Measurements from ENCODE around the gene DDO. TPM values are rescaled to one million over a fixed set of nuclear protein-coding genes. Genes with fewer than 3 reads are reported as not detected.

DDO gene
- total and polyA plus RNA-seq, 2 experiments from 2014 or later: not detected

- no peaks in the 10 kb centered on the region for H3K9me3 ChIP-seq (ENCODE audit: low read depth)
- 24 to 27% methylated on average over 3 of the region's 3 CpGs for WGBS, 2 experiments (ENCODE audit: low coverage in 1 of 2, low lambda C conversion rate in 2 of 2, missing lambda C conversion rate in 2 of 2)
- H3K9ac ChIP-seq: no peak overlapping the region
- H3K27me3 ChIP-seq (replicated peaks; ENCODE audit: insufficient read depth): peaks cover 39% of the 10 kb centered on the region
- no peaks in the 10 kb centered on the region for H3F3A ChIP-seq (ENCODE audit: insufficient read depth)
- H3K27ac ChIP-seq: no peak overlapping the region
- H3K36me3 ChIP-seq (ENCODE audit: low read depth): no peaks in the 10 kb centered on the region
- peak; percentile 9 for DNase-seq
- H3K9me2 ChIP-seq (ENCODE audit: insufficient read depth): no peaks in the 10 kb centered on the region
- H4K20me1 ChIP-seq (ENCODE audit: insufficient read depth): no peaks in the 10 kb centered on the region
- H3K4me1 ChIP-seq (ENCODE audit: insufficient read depth): no peaks in the 10 kb centered on the region
- H3K4me2 ChIP-seq (ENCODE audit: unreplicated experiment): no peak overlapping the region
- H3K79me2 ChIP-seq (ENCODE audit: insufficient read depth): no peaks in the 10 kb centered on the region
- TF ChIP-seq EZH2 (IDR thresholded peaks at IDR 0.05; ENCODE audit: insufficient read depth, poor library complexity, severe bottlenecking) (no peak), EZH2phosphoT487 (IDR thresholded peaks at IDR 0.05; ENCODE audit: insufficient read depth, low read depth) (no peak)
- no peak overlapping the region for H3K4me3 ChIP-seq
- in situ Hi-C loops (cut with MboI): no loop called here
- H2AFZ ChIP-seq: no peak overlapping the region
Measured at GRCh38 chr6:110363748-110364147, 51.6 kb downstream of the DDO start.

DNA sequence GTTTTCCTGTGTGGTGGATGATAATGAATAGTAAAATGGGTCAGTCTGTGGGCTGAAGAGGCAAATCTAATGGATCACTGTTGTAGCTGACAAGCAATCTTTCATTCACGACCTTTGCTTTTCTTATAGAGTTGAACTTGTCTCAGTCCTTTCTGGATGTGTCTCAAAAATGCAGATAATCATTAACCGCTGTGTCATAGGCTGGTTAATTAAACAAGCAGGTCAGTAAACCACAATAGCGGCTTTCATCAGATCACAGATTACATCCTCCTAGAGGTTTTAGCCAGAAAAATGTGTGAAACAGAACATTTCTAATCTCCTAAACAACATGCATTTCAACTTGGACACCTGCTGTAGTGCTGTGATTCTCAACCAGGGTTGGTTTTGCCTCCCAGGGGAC lies 54.7 kb downstream of the DDO start:
- in situ Hi-C loops (cut with MboI): no loop called here
- no peaks in the 10 kb centered on the region for H3K9me2 ChIP-seq (ENCODE audit: insufficient read depth)
- no peaks in the 10 kb centered on the region for H4K20me1 ChIP-seq (ENCODE audit: insufficient read depth)
- WGBS, 2 experiments (ENCODE audit: low coverage in 1 of 2, low lambda C conversion rate in 2 of 2, missing lambda C conversion rate in 2 of 2): 91 to 93% methylated on average over 3 of the region's 3 CpGs
- DNase-seq: no peak
- H3K9me3 ChIP-seq (ENCODE audit: low read depth): no peaks in the 10 kb centered on the region
- TF ChIP-seq EZH2 (IDR thresholded peaks at IDR 0.05; ENCODE audit: insufficient read depth, poor library complexity, severe bottlenecking) (no peak), EZH2phosphoT487 (IDR thresholded peaks at IDR 0.05; ENCODE audit: insufficient read depth, low read depth) (no peak)
- H3K27ac ChIP-seq: no peak overlapping the region
- H3K27me3 ChIP-seq (replicated peaks; ENCODE audit: insufficient read depth): peaks cover 32% of the 10 kb centered on the region
- H3K36me3 ChIP-seq (ENCODE audit: low read depth): no peaks in the 10 kb centered on the region
- no peak overlapping the region for H3K9ac ChIP-seq
- no peaks in the 10 kb centered on the region for H3F3A ChIP-seq (ENCODE audit: insufficient read depth)
- no peaks in the 10 kb centered on the region for H3K4me1 ChIP-seq (ENCODE audit: insufficient read depth)
- H3K4me2 ChIP-seq (ENCODE audit: unreplicated experiment): no peak overlapping the region
- no peaks in the 10 kb centered on the region for H3K79me2 ChIP-seq (ENCODE audit: insufficient read depth)
- no peak overlapping the region for H2AFZ ChIP-seq
- H3K4me3 ChIP-seq: no peak overlapping the region

DNA sequence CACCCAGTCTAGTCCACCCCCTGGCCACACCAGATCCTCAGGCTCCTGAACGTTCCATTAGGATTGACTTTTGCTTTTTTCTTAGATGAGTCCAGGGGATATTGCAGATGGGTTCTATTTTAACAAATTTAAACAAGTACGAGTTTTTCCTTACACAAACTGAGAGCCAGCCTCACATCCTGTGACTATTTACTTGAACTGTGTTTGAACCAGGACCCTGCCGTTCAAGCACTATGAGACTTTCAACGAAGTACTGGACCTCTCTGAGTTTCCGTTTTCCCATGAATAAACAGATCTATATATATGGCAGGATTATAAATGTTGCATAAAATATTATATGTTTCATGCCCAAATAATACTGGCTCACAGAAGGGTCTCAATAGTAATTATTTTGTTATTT lies 55.8 kb downstream of the DDO start:
- Histone ChIP-seq H3K4me1 (ENCODE audit: insufficient read depth) (no peaks in the 10 kb centered on the region), H3K79me2 (ENCODE audit: insufficient read depth) (no peaks in the 10 kb centered on the region), H3K9me2 (ENCODE audit: insufficient read depth) (no peaks in the 10 kb centered on the region), H3F3A (ENCODE audit: insufficient read depth) (no peaks in the 10 kb centered on the region), H3K4me3 (no peak overlapping the region), H2AFZ (no peak overlapping the region), H3K27me3 (replicated peaks; ENCODE audit: insufficient read depth) (peaks cover 32% of the 10 kb centered on the region), H3K9me3 (ENCODE audit: low read depth) (no peaks in the 10 kb centered on the region), H3K36me3 (ENCODE audit: low read depth) (no peaks in the 10 kb centered on the region), H3K9ac (no peak overlapping the region), H4K20me1 (ENCODE audit: insufficient read depth) (no peaks in the 10 kb centered on the region), H3K27ac (no peak overlapping the region), H3K4me2 (ENCODE audit: unreplicated experiment) (no peak overlapping the region)
- DNase-seq: no peak
- no peak for TF ChIP-seq EZH2 (IDR thresholded peaks at IDR 0.05; ENCODE audit: insufficient read depth, poor library complexity, severe bottlenecking)
- no peak for TF ChIP-seq EZH2phosphoT487 (IDR thresholded peaks at IDR 0.05; ENCODE audit: insufficient read depth, low read depth)
- WGBS, 2 experiments (ENCODE audit: low coverage in 1 of 2, low lambda C conversion rate in 2 of 2, missing lambda C conversion rate in 2 of 2): 57% methylated on average over 5 of the region's 5 CpGs
- in situ Hi-C loops (cut with MboI): no loop called here

GRCh38 chr6:110358553-110359160 lies 56.7 kb downstream of the DDO start:
- H3K4me2 ChIP-seq (ENCODE audit: unreplicated experiment): peak overlapping the region; percentile 94
- H3K9me3 ChIP-seq (ENCODE audit: low read depth): no peaks in the 10 kb centered on the region
- peak overlapping the region; percentile 78 for H2AFZ ChIP-seq
- H3K9ac ChIP-seq: no peak overlapping the region
- H3K36me3 ChIP-seq (ENCODE audit: low read depth): no peaks in the 10 kb centered on the region
- peak overlapping the region; percentile 67 for H3K4me3 ChIP-seq
- in situ Hi-C loops (cut with MboI): no loop called here
- peak; percentile 9 for DNase-seq
- no peak overlapping the region for H3K27ac ChIP-seq
- H4K20me1 ChIP-seq (ENCODE audit: insufficient read depth): no peaks in the 10 kb centered on the region
- peak; percentile 91 for TF ChIP-seq EZH2 (IDR thresholded peaks at IDR 0.05; ENCODE audit: insufficient read depth, poor library complexity, severe bottlenecking)
- 0 out of 2 replicates have a peak, but pooled peaks have one; percentile 35 for TF ChIP-seq EZH2phosphoT487 (IDR thresholded peaks at IDR 0.05; ENCODE audit: insufficient read depth, low read depth)
- H3K9me2 ChIP-seq (ENCODE audit: insufficient read depth): no peaks in the 10 kb centered on the region
- peaks cover 32% of the 10 kb centered on the region for H3K27me3 ChIP-seq (replicated peaks; ENCODE audit: insufficient read depth)
- H3K79me2 ChIP-seq (ENCODE audit: insufficient read depth): no peaks in the 10 kb centered on the region
- WGBS, 2 experiments (ENCODE audit: low coverage in 1 of 2, low lambda C conversion rate in 2 of 2, missing lambda C conversion rate in 2 of 2): 12 to 18% methylated on average over 13 of the region's 13 CpGs
- no peaks in the 10 kb centered on the region for H3K4me1 ChIP-seq (ENCODE audit: insufficient read depth)
- H3F3A ChIP-seq (ENCODE audit: insufficient read depth): no peaks in the 10 kb centered on the region

Data from GM23248 (cell line).